Measurements from ENCODE around the gene DYRK3. TPM values are rescaled to one million over a fixed set of nuclear protein-coding genes. Genes with fewer than 3 reads are reported as not detected.

Gene DYRK3
- total RNA-seq, 1 donor from 2014 or later: 3.2 TPM

- H3K4me3 Mint-ChIP-seq (ENCODE audit: unreplicated experiment): peak overlapping the region; percentile 93
- no peaks in the 10 kb centered on the region for H3K36me3 Mint-ChIP-seq (ENCODE audit: low read depth, unreplicated experiment)
- peaks cover 18% of the 10 kb centered on the region for H3K27me3 Mint-ChIP-seq (ENCODE audit: unreplicated experiment)
- no peak for DNase-seq (ENCODE audit: low spot score)
- H3K9me3 Mint-ChIP-seq (ENCODE audit: unreplicated experiment): no peaks in the 10 kb centered on the region
- H3K27ac Mint-ChIP-seq (ENCODE audit: unreplicated experiment): no peak overlapping the region
- no peak for TF ChIP-seq CTCF (IDR thresholded peaks at IDR 0.05; ENCODE audit: unreplicated experiment)
- H3K4me1 Mint-ChIP-seq (ENCODE audit: unreplicated experiment): peaks cover 26% of the 10 kb centered on the region
Measured at GRCh38 chr1:206684003-206684402, 48.7 kb downstream of the DYRK3 start.

GRCh38 chr1:206684478-206685333, 49.4 kb downstream of the DYRK3 start, which contains the start of gene MAPKAPK2:
Gene MAPKAPK2, plus strand, starts transcription at chr1:206684905. Its CDS starts 325 bp downstream, at chr1:206685230.
- Mint-ChIP-seq H3K27me3 (ENCODE audit: unreplicated experiment) (peaks cover 19% of the 10 kb centered on the region), H3K9me3 (ENCODE audit: unreplicated experiment) (no peaks in the 10 kb centered on the region), H3K27ac (ENCODE audit: unreplicated experiment) (peak within 1 kb of the TSS; percentile 89), H3K36me3 (ENCODE audit: low read depth, unreplicated experiment) (no peaks in the 10 kb centered on the region), H3K4me3 (ENCODE audit: unreplicated experiment) (peak within 1 kb of the TSS; percentile 96), H3K4me1 (ENCODE audit: unreplicated experiment) (peaks cover 29% of the 10 kb centered on the region)
- peak; percentile 74 for DNase-seq (ENCODE audit: low spot score)
- no peak for TF ChIP-seq CTCF (IDR thresholded peaks at IDR 0.05; ENCODE audit: unreplicated experiment)

- H3K4me3 Mint-ChIP-seq (ENCODE audit: unreplicated experiment): peak overlapping the region; percentile 96
- peaks cover 24% of the 10 kb centered on the region for H3K27me3 Mint-ChIP-seq (ENCODE audit: unreplicated experiment)
- peak; percentile 39 for DNase-seq (ENCODE audit: low spot score)
- TF ChIP-seq CTCF (IDR thresholded peaks at IDR 0.05; ENCODE audit: unreplicated experiment): no peak
- peaks cover 33% of the 10 kb centered on the region for H3K4me1 Mint-ChIP-seq (ENCODE audit: unreplicated experiment)
- peak overlapping the region; percentile 85 for H3K27ac Mint-ChIP-seq (ENCODE audit: unreplicated experiment)
- H3K36me3 Mint-ChIP-seq (ENCODE audit: low read depth, unreplicated experiment): no peaks in the 10 kb centered on the region
- H3K9me3 Mint-ChIP-seq (ENCODE audit: unreplicated experiment): no peaks in the 10 kb centered on the region
Measured at GRCh38 chr1:206685334-206685768, 50.0 kb downstream of the DYRK3 start.

GRCh38 chr1:206685769-206686477, 50.6 kb downstream of the DYRK3 start:
- H3K36me3 Mint-ChIP-seq (ENCODE audit: low read depth, unreplicated experiment): no peaks in the 10 kb centered on the region
- DNase-seq (ENCODE audit: low spot score): peak; percentile 56
- H3K4me3 Mint-ChIP-seq (ENCODE audit: unreplicated experiment): peak overlapping the region; percentile 97
- H3K4me1 Mint-ChIP-seq (ENCODE audit: unreplicated experiment): peaks cover 35% of the 10 kb centered on the region
- peak overlapping the region; percentile 89 for H3K27ac Mint-ChIP-seq (ENCODE audit: unreplicated experiment)
- H3K9me3 Mint-ChIP-seq (ENCODE audit: unreplicated experiment): no peaks in the 10 kb centered on the region
- H3K27me3 Mint-ChIP-seq (ENCODE audit: unreplicated experiment): peaks cover 24% of the 10 kb centered on the region
- TF ChIP-seq CTCF (IDR thresholded peaks at IDR 0.05; ENCODE audit: unreplicated experiment): no peak

All from endothelial cell (in vitro differentiated cells).